Upper lobe of left lung (tissue), 4 donors: Measurements from ENCODE around the gene ZNF444.

Source experiments
- EP300 ChIP-seq, 4 donors: sonication (generic); formaldehyde crosslinking; IDR thresholded peaks; one replicate each; pipeline ENCODE4 v1.5.1; 2017; ENCODE audit warnings: antibody characterized with exemption in 4 of 4, control low read depth in 2 of 4
- POLR2A ChIP-seq, 4 donors: fragments of 450-650 bp; IDR thresholded peaks; one replicate each; pipeline ENCODE4 v1.5.1; 2016 to 2017; ENCODE audit warnings: antibody characterized with exemption in 4 of 4, mild to moderate bottlenecking in 2 of 4

DNA sequence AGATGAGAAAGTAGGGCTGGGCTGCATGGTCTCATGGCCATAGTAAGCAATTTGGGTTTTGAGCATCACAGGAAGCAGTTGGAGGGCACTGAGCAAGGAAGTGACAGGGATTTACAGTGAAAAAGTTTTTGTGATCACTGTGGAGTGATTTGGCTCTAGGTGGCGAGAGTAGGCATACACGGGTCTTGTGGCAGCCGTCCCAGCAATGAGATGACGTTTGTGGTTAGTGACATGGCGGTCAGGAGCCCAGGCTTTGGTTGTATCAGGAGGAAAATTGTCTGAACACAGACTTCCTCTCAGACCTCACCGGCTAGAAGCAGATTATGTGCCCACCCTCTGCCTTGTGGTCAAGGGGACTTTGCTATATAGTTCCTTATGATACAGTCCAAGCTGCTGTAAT lies 3.3 kb downstream of the ZNF444 start:
- TF ChIP-seq POLR2A (IDR thresholded peaks at IDR 0.05) (no peak), EP300 (IDR thresholded peaks at IDR 0.05) (no peak)
